NOMO-1 (cell line): ENCODE data around the gene OR1L1.

Experiments
- DNase-seq, 2 experiments: peaks; one replicate each; lab custom pipeline; 2025; ENCODE audit not compliant: unreplicated experiment in 2 of 2; lab: John Stamatoyannopoulos, UW

Gene OR1L1

GRCh38 chr9:122661416-122661815 lies at the start of gene OR1L1:
Gene OR1L1 (plus strand): TSS chr9:122661716. CDS start chr9:122661716, 0 bp downstream.
- DNase-seq: no peak

- no peak for DNase-seq
Measured at GRCh38 chr9:122614362-122614761, 47.2 kb upstream of the OR1L1 start, which contains the start of gene OR1Q1. Gene OR1Q1 (plus strand): TSS chr9:122614738. CDS start chr9:122614738, 0 bp downstream.

GRCh38 chr9:122619996-122620395 lies 41.5 kb upstream of the OR1L1 start:
- no peak for DNase-seq

GRCh38 chr9:122642226-122642625 lies 19.3 kb upstream of the OR1L1 start:
- DNase-seq: no peak

GRCh38 chr9:122656378-122656777 lies 5.1 kb upstream of the OR1L1 start:
- no peak for DNase-seq

GRCh38 chr9:122657527-122657926 lies 4.0 kb upstream of the OR1L1 start, which contains the start of gene OR1B1:
Gene OR1B1 (minus strand): TSS chr9:122657627.
- no peak for DNase-seq

- no peak for DNase-seq
Measured at GRCh38 chr9:122672481-122672880, 11.0 kb downstream of the OR1L1 start.

- no peak for DNase-seq
Measured at GRCh38 chr9:122684851-122685250, 23.3 kb downstream of the OR1L1 start.

- DNase-seq: no peak
Measured at GRCh38 chr9:122695696-122696095, 34.2 kb downstream of the OR1L1 start.
